Activated naive CD4-positive, alpha-beta T cell treated with anti-CD3 and anti-CD28 coated beads, Interleukin-2, amount 50 U/mL, for 72 hours (primary cell): Measurements from ENCODE around the gene KCNB1. TPM values are rescaled to one million over a fixed set of nuclear protein-coding genes. Genes with fewer than 3 reads are reported as not detected.

Source experiments
- ATAC-seq, 2 donors: fragments of 150-1000 bp; cut with Tn5 transposase; 2 replicates each; pipeline ENCODE4 v1.10.0; 2021; ENCODE audit warnings: mild to moderate bottlenecking in 2 of 2, moderate library complexity in 2 of 2
- DNase-seq, 2 donors: peaks; one replicate each; pipeline ENCODE4 v3.0.0; 2021 to 2022; ENCODE audit warnings: low spot score in 2 of 2
- H3K27ac Mint-ChIP-seq, 2 donors: one replicate each; pipeline ENCODE4 v1.8.0; 2022; ENCODE audit warnings: mild to moderate bottlenecking in 2 of 2, mixed read lengths in 2 of 2
- H3K36me3 Mint-ChIP-seq, 2 donors: one replicate each; pipeline ENCODE4 v1.8.0; 2022; ENCODE audit warnings: mixed read lengths in 2 of 2
- H3K9me3 Mint-ChIP-seq, 2 donors: one replicate each; pipeline ENCODE4 v1.8.0; 2022; ENCODE audit warnings: mixed read lengths in 2 of 2
- total RNA-seq, 2 donors: library from RNA; stranded (reverse); gene quantifications; one replicate each; pipeline ENCODE4 v1.2.3, GENCODE V29; 2022

The KCNB1 gene
- total RNA-seq, 2 donors from 2014 or later: not detected

- ATAC-seq (peak in 1 of 2 donors; percentile 70), DNase-seq (no peak)
- H3K36me3 Mint-ChIP-seq: no peaks in the 10 kb centered on the region
- no peak overlapping the region for H3K27ac Mint-ChIP-seq
- no peaks in the 10 kb centered on the region for H3K9me3 Mint-ChIP-seq
These were observed 26.1 kb upstream of the KCNB1 start for GRCh38 chr20:49508435-49509199.

- no peak overlapping the region for H3K27ac Mint-ChIP-seq
- DNase-seq: no peak
- ATAC-seq: no peak
- no peaks in the 10 kb centered on the region for H3K36me3 Mint-ChIP-seq
- no peaks in the 10 kb centered on the region for H3K9me3 Mint-ChIP-seq
These were observed 25.4 kb upstream of the KCNB1 start for GRCh38 chr20:49507741-49508434.

- no peaks in the 10 kb centered on the region for H3K36me3 Mint-ChIP-seq
- DNase-seq (no peak), ATAC-seq (no peak)
- no peak overlapping the region for H3K27ac Mint-ChIP-seq
- H3K9me3 Mint-ChIP-seq: no peaks in the 10 kb centered on the region
These were observed 23.1 kb upstream of the KCNB1 start for GRCh38 chr20:49505518-49505917.

- H3K27ac Mint-ChIP-seq: no peak overlapping the region
- H3K36me3 Mint-ChIP-seq: no peaks in the 10 kb centered on the region
- no peaks in the 10 kb centered on the region for H3K9me3 Mint-ChIP-seq
- DNase-seq: no peak
- no peak for ATAC-seq
These were observed 20.7 kb upstream of the KCNB1 start for GRCh38 chr20:49503176-49503575.

- ATAC-seq: no peak
- Mint-ChIP-seq H3K36me3 (no peaks in the 10 kb centered on the region), H3K9me3 (no peaks in the 10 kb centered on the region)
These were observed 19.4 kb upstream of the KCNB1 start for GRCh38 chr20:49501917-49502316.

GRCh38 chr20:49497398-49497669 is 14.9 kb upstream of the KCNB1 start:
- Mint-ChIP-seq H3K27ac (no peak overlapping the region), H3K9me3 (no peaks in the 10 kb centered on the region), H3K36me3 (no peaks in the 10 kb centered on the region)
- DNase-seq (no peak), ATAC-seq (no peak)

More at GRCh38 chr20:49501917-49502316, 19.4 kb upstream of the KCNB1 start:
- no peak for DNase-seq
- H3K27ac Mint-ChIP-seq: no peak overlapping the region

GRCh38 chr20:49496553-49497397 is 14.3 kb upstream of the KCNB1 start:
- peaks cover 0 to 3% of the 10 kb centered on the region in 2 donors for H3K9me3 Mint-ChIP-seq
- ATAC-seq: no peak

GRCh38 chr20:49496043-49496442 is 13.6 kb upstream of the KCNB1 start:
- no peak for ATAC-seq
- peaks cover 0 to 3% of the 10 kb centered on the region in 2 donors for H3K9me3 Mint-ChIP-seq
- DNase-seq: no peak
- no peak overlapping the region for H3K27ac Mint-ChIP-seq
- peaks cover 0 to 5% of the 10 kb centered on the region in 2 donors for H3K36me3 Mint-ChIP-seq

More at GRCh38 chr20:49496553-49497397, 14.3 kb upstream of the KCNB1 start:
- Mint-ChIP-seq H3K27ac (no peak overlapping the region), H3K36me3 (no peaks in the 10 kb centered on the region)
- DNase-seq: no peak

GRCh38 chr20:49490689-49491088 is 8.2 kb upstream of the KCNB1 start:
- peaks cover 11% of the 10 kb centered on the region in 2 donors for H3K9me3 Mint-ChIP-seq
- no peak overlapping the region for H3K27ac Mint-ChIP-seq
- DNase-seq (no peak), ATAC-seq (no peak)
- H3K36me3 Mint-ChIP-seq: peaks cover 10 to 15% of the 10 kb centered on the region in 2 donors

GRCh38 chr20:49489688-49490087 is 7.2 kb upstream of the KCNB1 start:
- DNase-seq (no peak), ATAC-seq (no peak)
- H3K9me3 Mint-ChIP-seq: peaks cover 11% of the 10 kb centered on the region in 2 donors
- H3K36me3 Mint-ChIP-seq: peaks cover 10 to 15% of the 10 kb centered on the region in 2 donors
- no peak overlapping the region for H3K27ac Mint-ChIP-seq

- DNase-seq (no peak), ATAC-seq (no peak)
- Mint-ChIP-seq H3K9me3 (peaks cover 8 to 11% of the 10 kb centered on the region in 2 donors), H3K36me3 (peaks cover 10% of the 10 kb centered on the region in 2 donors), H3K27ac (no peak overlapping the region)
These were observed 3.6 kb upstream of the KCNB1 start for GRCh38 chr20:49486064-49486463.

- H3K36me3 Mint-ChIP-seq: peaks cover 10% of the 10 kb centered on the region in 2 donors
- DNase-seq (no peak), ATAC-seq (no peak)
- H3K9me3 Mint-ChIP-seq: peaks cover 8 to 11% of the 10 kb centered on the region in 2 donors
- no peak overlapping the region for H3K27ac Mint-ChIP-seq
These were observed 3.1 kb upstream of the KCNB1 start for GRCh38 chr20:49485563-49485962.

- peak; percentile 63 to 80 for DNase-seq
- H3K36me3 Mint-ChIP-seq: peaks cover 5% of the 10 kb centered on the region in 2 donors
- H3K9me3 Mint-ChIP-seq: peaks cover 4 to 5% of the 10 kb centered on the region in 2 donors
- peak; percentile 94 to 97 for ATAC-seq
- H3K27ac Mint-ChIP-seq: no peak overlapping the region
These were observed 2.0 kb upstream of the KCNB1 start for GRCh38 chr20:49484180-49485140.

GRCh38 chr20:49483696-49484123 is 1.2 kb upstream of the KCNB1 start:
- no peak for DNase-seq
- H3K9me3 Mint-ChIP-seq: no peaks in the 10 kb centered on the region
- no peak overlapping the region for H3K27ac Mint-ChIP-seq
- no peaks in the 10 kb centered on the region for H3K36me3 Mint-ChIP-seq
- ATAC-seq: peak in 1 of 2 donors; percentile 38

GRCh38 chr20:49483018-49483695 is 689 bp upstream of the KCNB1 start:
- Mint-ChIP-seq H3K27ac (peak overlapping the region in 1 of 2 donors; percentile 41), H3K9me3 (no peaks in the 10 kb centered on the region), H3K36me3 (no peaks in the 10 kb centered on the region)
- DNase-seq: no peak
- no peak for ATAC-seq
